Muscle of arm (tissue), 12 donors: ENCODE results near the gene MITF. TPM values are rescaled to one million over a fixed set of nuclear protein-coding genes. Genes with fewer than 3 reads are reported as not detected.

ENCODE experiments used
- DNase-seq: peaks from one replicate; pipeline ENCODE4 v3.0.0-alpha.2; 2013
- polyA plus RNA-seq, 12 donors: library from polyadenylated mRNA; unstranded; fragments of 120-200 nt; gene quantifications; one replicate each; pipeline ENCODE4 v1.2.1, GENCODE V29; 2013; ENCODE audit not compliant: insufficient read length in 12 of 12

MITF gene
- polyA plus RNA-seq, 12 donors, result 5.9 to 16.3 (median 7.5) TPM; not detected in 1

DNA sequence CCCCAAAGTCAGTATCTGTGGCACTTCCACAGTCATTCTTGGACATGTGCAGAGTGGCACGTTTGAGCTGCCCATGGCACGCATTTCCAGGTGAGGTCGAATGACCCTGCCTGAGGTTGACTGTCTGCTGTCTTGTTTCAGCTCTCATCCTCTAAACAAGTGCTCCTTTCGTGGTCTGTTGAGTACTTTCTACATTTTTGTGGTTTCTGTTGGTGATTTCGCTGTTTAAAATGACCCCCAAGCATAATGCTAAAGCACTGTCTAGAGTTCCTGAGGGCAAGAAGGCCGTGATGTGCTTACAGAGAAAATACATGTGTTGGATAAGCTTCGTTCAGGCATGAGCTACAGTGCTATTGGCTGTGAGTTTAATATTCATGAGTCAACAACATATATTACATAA, 220.3 kb downstream of the MITF start:
- no peak for DNase-seq

DNA sequence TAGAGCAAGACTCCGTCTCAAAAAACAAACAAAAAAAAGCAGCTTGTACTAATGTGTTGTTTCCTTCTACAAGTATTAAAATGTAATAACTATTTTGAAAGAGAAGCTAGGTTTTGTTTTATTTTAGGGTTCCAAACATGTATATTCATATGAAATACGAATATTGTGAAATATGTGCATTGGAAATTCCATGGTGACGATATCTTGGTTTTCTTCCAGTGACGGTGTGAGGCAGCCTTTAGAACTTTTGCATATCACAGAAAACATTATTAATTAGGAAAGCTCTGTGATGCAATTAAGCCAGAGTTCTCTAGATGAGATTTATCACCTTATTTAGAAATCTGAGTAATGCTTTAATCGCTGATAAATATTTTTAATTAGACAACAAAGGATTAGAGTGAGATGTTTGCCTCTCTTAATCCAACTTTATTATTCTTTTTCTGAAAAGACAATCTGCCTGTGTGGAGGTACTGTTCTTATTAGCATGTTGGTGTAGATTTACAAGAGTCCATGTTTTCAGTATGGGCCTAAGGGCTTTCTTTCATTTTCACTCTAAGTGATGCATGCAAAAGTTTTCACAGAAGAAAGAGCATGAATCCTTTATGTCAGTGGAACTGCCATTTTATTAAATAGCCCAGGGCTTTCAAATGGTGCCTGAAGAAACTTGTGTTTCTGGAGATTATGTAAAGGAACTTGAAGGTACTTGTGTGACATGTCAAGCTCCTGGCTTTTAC, 222.6 kb downstream of the MITF start:
- no peak for DNase-seq

DNA sequence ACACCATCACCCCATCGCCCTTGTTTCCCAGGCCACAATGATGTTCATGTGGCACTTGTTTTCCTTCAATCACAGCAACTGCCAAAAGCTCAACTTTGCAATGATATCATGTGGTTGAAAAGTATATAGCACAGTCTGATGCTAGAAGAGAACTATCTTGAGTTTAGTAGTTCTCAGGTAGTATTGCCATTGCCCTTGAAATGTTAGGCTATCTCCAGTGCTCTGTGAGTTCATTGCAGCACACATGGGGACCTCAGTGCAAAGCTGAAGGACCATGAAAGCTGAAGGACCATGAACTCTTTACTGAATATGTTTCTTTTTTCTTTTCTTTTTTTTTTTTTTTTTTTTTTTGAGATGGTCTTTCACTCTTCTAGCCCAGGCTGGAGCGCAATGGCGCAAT, 224.4 kb downstream of the MITF start:
- no peak for DNase-seq

DNA sequence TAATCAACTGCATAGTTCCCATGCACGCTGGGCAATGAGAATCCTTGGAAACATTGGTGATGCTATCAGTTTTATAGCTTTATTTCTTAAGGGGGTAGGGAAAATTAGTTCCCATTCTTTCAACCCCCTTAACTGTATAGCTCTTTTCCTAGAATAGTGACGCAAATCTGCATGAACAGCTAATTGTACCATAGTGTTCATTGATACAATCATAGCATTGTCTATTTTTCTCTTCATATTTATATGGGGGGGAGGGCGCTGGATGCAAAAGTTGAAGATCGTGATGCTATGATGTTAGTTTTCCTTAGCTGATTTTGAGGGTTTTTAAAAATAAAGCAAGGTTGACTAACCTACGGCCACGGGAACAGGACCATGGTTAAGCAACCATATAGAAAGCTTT, 227.9 kb downstream of the MITF start:
- no peak for DNase-seq

DNA sequence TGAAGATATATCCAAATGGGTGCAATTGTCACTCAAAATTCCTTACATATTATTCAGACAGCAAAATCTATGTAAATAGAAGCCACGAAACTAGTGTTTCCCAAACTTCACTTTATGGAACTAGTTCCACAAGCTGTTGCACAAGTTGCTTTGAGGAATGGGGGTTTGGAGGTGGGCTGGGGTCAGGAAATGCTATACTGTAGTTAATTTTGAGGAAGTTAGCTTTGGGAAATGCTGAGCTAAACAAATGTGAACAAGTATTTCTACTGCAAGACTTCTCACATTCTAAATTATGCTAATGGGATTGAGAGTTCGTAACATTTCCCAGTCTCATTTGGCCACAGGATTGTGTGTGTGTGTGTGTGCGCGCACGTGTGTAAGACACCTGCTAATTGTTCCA, 231.6 kb downstream of the MITF start:
- no peak for DNase-seq

DNA sequence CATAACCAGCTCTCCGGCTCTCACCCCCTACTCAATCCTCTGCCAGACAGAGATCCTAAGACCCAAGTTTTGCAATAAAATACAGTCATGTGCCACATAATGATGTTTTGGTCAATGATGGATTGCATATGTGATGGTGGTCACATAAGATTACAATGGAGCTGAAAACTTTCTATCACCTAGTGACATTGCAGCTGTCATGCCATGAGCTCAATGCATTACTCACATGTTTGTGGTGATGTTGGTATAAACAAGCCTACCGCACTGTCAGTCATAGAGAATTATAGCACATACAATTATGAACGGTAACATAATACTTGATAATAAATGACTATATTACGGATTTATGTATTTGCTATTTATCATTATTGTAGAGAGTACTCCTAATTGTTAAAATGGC, 233.4 kb downstream of the MITF start:
- DNase-seq, result no peak

DNA sequence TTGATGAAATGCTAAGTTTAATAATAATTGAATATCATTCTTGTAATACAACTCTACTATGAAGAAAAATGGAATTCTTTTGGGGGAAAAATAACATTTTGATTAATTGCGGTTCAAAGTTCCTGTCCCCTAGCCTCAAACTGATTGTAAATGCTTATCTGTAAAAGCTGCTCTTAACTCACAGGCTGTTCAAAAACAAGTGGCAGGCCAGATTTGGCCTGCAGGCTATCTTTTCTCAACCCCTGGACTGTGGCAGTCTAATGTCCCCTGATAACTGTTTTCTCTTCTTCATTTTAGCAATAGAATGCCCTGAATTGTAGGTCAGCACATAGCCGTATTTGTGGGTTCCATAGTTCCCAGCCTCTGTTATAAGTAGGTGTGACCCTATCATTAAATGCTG, 236.8 kb downstream of the MITF start:
- DNase-seq, result no peak

DNA sequence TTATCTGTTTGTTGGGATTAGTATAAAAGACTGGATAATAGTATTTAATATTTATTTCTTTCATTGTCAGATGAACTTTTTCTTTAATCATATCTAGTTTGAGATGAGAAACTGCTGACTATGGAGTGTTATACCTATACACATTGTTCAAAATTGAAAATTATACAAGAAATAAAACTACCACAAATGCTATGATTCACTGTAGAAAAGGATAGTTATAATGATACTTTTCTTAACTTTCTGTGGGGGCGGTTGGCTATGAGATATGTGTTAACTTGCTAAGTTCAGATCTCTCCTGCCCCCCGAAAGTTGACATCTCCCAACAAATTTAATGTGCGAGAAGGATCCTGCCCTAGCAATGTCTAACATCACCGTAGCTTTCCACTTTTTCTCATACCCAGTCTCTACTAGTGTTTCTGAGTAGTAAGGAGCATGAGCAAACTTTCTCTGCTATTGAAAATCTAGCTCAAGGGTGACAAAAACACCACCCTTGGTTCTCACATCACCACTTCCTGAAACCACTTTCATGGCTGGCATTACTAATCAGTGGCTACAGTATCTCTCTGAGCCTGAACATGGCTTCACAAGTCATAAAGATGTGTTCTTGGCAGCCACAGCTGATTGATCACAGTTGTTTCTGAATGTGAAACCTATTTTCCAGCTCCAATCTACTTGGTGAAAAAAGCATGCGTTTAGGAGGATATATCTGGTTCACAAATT, 244.4 kb downstream of the MITF start:
- no peak for DNase-seq

DNA sequence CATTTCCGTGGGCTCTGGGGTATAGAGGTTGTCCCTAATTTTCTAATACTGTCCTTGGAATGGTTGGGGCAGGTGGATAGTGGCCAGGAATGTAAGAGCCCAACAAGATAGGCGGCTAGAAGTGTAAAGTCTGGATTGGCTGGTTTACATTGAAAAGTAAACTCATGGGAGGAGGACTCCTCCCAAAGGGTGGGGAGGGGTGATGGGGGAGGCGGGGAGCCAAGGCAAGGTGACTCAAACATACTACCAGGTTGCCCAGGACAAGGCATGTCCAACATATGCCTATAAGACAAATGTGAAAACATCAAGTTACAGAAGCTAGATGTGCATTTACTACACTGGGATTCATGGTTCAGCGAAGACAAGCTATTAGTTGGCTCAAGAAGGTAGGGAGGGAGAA, 246.0 kb downstream of the MITF start:
- no peak for DNase-seq

DNA sequence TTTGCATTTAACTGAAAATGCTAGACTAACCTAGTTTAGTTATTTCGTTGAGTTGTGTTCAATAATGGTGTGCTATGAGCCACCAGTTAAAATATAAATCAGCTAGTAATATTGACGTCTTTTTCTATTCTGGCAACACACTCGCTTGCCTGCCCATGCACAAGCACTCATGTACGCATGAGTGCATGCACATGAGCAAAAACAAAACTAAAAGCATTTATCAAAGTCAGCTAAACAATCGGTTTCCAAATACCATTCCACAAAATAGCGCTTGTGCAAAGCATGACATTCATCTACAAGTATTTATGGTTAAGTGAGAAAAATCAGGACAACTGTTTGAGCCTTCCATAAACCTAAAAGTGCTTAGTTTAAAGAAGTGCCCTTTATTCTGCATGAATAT, 247.2 kb downstream of the MITF start:
- no peak for DNase-seq

DNA sequence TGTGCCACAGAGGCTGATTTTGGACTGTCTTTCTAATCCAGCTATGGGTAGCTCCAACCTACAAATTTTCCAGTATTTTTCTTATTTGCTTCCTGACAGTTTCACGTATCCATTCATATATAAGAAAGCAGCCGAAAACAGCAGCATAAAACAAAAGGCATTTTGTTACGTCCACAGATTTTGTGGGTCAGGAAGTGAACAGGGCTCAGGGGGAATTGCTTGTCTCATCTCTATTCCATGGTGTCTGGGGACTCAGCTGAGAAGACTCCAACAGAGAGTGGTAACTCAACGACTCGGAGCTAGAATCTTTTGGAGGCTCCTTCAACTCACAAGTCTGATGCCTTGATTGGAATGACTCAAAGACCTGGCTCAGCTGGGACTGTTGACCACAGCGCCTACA, 248.6 kb downstream of the MITF start:
- DNase-seq, result no peak

DNA sequence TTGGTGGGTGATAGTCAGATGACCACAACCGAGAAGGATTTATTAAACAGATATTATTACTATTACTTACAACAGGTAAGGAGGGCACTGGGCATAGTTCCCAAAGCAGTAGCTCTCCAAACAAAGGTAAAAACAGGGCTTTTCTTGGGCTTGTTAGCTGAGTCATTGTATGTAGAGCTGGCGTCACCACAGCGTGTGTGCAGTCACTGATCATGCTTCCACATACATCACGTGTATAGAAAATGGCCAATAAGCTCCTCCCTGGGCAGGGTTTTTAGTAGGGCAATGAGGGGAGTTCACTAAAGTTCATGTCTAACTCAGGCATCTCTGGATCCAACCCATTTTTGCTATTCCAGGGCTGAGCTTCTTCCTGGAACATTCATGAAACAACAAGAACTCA, 254.5 kb downstream of the MITF start:
- no peak for DNase-seq

DNA sequence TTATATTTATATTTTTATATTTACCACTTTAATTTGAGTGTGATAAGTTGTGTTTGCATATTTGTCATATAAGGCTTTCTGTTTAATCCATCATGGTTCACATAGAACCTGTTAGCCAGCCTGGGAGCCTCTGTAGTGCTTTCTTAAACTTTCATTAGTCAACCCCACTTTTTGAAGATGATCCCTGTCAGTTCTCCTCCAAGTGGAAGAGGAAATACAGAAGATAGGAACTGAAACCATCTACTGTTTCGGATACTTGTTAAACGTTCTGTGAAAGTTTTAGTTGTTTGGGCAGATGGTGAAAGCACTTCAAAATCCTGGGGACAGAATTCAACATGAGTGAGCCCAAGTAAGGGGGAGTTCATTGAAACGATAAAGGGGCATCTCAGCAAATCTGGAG, 255.7 kb downstream of the MITF start:
- DNase-seq, result no peak

DNA sequence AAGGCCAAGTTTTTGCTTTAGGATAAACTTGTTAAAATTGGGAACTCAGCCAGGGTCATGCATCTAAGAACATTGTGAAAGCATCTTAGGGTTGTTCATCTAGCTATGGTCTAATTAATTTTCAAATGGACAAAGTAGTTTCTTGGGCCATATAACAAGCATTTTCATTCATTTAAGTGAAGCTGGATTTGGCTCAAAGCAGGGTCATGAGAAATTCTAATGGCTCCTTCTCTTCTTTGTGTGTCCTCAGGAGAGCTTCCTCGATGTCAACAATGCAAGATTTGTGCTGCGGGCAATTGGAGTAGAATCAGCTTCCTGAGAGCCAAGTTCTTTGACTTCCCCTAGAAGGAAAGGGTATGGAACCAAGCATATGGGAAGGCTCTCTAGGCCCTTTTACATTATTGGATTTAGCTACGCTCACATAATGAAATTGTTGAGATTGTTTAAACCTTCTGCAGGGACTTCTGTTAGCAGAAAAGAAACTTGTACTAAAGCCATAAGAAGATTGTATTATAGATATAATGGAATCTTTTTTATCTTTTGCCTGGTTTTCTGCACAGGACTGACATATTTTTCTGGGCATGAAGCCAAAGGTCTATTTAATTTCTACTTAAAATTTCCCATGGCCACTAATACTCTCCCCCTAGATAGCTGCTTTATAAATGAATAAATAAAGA, 258.5 kb downstream of the MITF start:
- peak; percentile 63 for DNase-seq

DNA sequence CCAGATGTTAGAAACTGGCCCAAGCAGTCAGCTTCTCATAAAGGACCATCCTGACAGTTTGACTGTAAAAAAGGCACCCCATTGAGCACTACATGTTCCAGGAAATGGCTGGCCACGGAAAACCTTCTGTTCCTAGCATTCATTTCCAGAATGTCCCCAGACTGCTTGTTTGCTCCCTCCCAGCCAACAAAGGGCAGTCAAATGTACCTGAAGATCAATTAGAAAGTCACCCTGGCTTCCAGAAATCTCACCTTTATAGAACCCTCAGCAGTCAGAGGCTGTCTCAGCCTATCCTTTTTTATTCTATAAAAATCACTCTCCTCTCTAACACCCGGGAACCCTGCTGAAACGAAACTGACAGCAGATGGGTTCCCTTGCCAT, 259.5 kb downstream of the MITF start:
- DNase-seq, result no peak

DNA sequence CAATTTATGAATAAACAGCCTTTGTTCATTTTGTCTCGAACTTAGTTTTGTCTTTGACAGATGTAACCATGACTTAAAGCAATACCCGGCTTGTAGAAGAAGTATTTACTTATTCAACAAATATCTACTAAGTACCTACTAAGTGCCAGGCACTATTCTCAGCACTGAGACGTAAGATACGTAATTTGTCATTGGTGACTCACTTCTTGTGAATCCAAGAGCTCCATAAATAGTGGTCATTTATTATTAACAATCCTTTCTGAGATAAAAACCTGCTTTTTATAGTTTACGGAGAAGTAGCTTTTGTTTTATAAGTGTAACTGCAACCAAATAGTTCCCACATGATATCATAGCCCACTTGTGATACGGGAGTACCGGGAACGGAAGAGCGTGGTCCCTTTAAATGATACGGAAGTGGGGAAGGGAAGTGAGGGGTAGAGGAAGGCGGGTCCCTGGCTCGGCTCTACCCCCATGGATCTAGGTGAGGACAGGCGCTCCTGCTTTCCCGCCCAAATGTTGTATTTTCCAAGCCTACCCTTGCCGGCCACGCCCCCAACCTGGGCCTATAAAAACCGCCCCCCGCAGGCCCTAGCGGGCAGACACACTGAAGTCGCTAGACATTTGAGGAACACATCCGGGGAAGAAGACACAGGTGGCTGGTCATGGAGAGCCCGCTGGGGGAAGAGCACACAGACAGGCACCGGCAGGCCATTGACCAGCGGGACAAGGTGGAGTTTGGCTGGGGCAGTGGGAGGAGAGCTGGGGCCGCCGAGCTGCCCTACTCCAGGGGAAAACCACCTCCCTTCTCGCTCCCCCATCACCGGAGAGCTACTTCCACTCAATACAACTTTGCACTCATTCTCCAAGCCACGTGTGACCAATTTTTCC, 260.1 kb downstream of the MITF start, which contains the start of gene SAMMSON:
Gene SAMMSON (plus strand): TSS at position 594 of the 888 bp plus-strand sequence.
- DNase-seq, result no peak

DNA sequence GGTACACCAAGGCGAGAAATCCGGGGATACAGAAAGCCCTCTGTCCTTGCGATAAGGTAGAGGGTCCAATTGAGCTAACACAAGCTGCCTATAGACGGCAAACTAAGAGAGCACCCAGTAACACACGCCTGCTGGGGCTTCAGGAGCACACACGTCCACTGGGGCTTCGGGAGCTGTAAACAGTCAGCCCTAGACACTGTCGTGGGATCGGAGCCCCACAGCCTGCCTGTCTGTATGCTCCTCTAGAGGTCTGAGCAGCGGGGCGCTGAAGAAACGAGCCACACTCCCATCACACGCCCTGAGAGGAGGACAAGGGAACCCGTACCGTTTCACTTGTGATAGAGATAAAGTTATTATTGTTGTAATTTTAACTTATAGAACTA, 260.8 kb downstream of the MITF start:
- no peak for DNase-seq

DNA sequence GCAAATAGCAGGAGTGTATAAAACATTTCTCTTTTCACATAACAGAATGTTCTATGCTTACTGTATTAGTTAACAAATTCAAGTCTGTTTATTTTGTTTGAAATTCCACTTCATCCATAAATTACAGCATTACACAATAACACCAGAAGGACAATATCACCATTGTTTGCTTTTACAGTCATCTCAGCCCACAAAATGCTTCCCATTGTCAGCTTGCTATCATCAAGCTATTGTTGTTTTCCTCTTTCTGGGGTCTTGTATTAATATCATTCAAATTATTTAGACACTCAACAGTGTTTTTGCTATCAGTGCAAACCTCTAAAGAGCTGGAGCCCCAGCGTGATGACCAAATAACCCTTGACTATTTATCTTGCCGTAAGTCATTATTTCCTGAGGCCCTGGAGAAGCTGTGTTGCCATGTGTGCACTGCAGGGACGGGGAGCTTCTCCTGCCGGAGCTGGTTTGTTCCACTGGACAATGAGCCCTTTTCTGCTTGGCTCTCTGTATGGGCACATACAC, 261.4 kb downstream of the MITF start:
- DNase-seq, result no peak

DNA sequence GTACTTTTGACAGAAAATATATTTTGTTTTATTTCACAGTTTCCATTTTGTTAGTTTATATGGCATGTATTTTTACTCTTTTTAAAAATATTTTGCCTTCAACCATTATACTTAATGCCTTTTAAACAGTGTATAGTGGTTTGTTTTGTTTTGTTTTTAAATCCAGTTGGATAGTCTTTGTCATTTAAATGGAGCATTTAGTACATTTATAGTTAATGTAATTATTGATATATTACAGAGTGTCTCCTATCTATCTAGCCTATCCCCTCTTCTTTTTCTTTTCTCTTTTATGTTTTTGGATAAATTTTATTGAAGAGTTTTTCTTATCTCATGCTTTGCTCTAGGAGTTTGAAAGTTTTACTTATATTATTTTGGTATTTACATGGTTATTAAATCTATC, 263.9 kb downstream of the MITF start:
- no peak for DNase-seq

DNA sequence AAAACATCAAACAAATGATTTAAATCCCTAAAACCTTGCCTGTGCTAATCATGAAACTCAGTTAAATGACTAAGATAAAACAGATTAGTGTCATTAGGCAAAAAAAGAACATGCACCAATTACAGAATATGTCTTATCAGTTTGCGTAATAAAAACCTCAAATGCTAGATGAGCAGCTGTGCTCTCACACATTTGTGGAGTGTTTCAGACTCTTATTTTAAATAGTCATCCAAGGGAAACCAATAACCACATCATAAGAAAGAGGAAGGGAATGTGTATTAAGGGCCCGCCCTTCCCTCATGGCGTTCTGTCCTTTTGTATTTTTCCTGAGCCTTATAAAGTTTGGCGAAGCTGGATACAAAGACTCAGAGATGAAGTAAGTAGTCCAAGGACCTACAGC, 266.8 kb downstream of the MITF start:
- DNase-seq, result no peak

DNA sequence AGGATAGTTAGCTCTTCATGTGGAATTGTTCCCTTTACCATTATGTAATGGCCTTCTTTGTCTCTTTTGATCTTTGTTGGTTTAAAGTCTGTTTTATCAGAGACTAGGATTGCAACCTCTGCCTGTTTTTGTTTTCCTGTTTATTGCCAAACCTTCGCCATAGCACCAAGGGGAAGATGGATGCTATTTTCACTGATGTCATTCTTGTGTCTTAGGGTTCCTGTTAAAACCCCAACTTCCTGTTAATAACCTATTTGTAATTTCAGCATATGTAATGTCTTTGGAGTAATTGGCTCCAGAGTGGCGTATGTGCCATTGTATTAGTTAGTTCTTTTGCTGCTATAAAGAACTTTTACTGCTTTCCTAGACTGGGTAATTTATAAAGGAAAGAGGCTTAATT, 271.1 kb downstream of the MITF start:
- no peak for DNase-seq

DNA sequence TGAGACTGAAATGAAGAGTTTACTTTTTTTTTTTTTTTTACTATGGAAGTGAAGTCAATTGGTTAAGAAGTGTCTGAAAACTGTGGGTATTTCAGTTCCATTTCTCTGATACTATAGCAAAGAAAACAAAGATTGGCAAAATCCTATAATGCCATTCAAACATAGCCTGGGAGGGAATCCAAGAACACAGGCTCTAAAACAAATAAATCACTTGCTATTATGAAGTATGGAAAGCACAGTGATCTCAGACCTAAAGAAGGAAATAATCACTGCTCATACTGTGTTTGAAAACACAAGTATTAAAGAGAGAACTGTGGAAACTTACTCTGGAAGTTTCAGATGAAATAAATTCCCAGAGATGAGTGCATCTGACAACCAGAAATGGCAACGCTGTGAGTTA, 272.3 kb downstream of the MITF start:
- no peak for DNase-seq
